GM18861 (cell line): Measurements from ENCODE around the gene PAX8.
A peak's percentile ranks its signal among the peaks of the same experiment; 100 is the strongest.

Source experiments
- ATAC-seq: cut with Tn5 transposase; IDR thresholded peaks from one replicate; pipeline ENCODE4 v1.9.1; 2021; ENCODE audit not compliant: unreplicated experiment

Gene PAX8

DNA sequence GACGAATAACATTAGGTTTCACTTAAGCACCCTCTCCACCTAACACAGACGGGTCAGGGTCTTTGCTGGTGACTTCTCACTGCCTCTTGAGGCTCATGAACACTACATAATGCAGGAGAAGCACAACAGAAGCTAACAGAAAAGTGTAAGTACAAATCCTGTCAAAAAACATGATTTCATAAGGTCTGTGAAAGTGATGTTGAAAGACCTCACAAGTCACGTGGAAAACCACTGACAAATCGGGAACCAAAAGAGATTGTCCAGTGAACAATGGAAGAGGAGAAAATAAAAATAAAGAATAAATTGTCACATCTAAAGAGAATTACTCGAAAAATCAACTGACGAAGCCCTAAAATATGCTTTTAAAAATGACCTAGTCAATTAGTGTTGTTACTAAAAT, 91.0 kb downstream of the PAX8 start:
- ATAC-seq = no peak

- ATAC-seq = no peak
Observed at GRCh38 chr2:113186433-113186796, 92.3 kb downstream of the PAX8 start.

- no peak for ATAC-seq
Observed at GRCh38 chr2:113185664-113186432, 92.9 kb downstream of the PAX8 start.

DNA sequence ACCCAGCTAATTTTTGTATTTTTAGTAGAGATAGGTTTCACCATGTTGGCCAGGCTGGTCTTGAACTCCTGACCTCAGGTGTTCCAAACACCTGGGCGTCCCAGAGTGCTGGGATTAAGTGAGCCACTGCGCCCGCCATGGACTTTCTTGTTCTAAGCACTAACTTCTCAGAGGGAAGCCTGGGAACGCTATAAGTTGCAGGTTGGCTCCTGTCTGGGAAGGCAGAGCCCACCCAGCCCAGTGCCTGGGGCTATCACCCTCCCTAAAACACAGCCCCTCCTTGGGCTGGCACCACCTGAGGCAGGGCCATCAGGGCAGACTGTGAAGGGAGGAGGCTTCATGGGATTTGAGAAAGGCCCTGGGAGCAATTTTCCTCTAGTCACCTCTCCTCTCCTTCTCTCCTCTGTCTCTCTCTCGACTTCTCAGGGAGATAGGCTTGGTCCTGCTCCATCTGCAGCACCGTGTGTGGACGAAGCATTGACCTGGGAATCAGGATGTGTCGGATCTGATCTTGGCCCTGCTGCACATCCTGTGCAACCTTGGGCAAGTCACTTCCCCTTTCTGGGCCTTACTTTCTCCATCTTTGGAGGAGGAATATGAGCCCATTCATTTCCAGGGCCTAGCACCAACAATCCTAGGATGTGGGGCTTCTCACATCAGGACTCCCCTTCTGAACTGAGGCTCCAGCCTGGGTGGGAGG, 94.0 kb downstream of the PAX8 start:
- ATAC-seq = no peak

- no peak for ATAC-seq
Observed at GRCh38 chr2:113183703-113184102, 95.0 kb downstream of the PAX8 start.

DNA sequence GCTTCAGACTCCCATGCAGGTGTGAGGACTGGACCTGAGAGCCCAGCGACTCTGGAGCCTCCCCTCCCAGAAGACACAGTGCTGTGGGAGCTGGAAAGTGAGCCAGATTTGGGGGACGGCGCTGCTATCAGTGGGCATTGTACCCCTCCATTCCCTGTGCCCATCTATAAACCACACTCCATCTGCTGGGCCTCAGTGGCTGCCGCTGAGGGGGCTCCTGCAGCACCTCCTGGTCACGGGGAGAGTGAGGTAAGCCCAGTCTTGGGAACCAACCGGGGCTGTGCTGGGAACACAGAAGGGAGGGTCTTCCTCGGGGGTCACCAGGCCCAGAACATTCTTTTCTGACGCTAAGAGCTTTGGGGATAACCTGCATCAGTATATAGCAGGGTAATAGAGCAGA, 95.5 kb downstream of the PAX8 start:
- no peak for ATAC-seq

DNA sequence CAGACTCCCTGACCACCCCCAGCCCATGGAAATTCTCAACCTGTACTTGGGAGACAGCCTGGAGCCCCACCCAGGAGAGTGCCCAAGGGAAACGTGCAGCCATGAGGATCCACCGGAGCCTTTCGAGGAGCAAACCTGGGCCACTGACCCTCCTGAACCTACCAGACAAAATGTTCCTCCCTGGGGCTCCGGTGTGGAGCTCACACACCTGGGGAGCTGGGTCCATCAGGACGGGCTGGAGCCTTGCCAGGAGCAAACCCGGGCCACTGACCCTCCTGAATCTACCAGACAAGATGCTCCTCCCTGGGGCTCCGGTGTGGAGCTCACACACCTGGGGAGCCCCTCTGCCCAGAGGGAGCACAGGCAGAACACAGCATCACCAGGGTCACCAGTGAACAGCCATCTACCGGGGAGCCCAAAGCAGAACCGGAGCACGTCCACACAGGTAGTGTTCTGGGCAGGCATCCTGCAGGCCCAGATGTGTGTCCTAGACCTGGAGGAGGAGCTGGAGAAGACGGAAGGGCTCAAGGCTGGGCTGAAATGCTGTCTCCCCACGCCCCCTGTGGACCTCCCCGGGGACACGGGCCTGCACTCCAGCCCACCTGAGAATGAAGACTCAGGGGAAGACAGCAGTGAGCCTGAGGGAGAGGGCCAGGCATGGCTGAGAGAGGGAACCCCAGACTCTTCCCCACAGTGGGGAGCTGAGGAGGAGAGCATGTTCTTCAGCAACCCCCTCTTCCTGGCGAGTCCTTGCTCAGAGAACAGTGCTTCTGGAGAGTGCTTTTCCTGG, 96.1 kb downstream of the PAX8 start:
- ATAC-seq = no peak

GRCh38 chr2:113181258-113182051, 97.3 kb downstream of the PAX8 start:
- ATAC-seq = no peak

GRCh38 chr2:113180131-113180946, 98.4 kb downstream of the PAX8 start:
- no peak for ATAC-seq

DNA sequence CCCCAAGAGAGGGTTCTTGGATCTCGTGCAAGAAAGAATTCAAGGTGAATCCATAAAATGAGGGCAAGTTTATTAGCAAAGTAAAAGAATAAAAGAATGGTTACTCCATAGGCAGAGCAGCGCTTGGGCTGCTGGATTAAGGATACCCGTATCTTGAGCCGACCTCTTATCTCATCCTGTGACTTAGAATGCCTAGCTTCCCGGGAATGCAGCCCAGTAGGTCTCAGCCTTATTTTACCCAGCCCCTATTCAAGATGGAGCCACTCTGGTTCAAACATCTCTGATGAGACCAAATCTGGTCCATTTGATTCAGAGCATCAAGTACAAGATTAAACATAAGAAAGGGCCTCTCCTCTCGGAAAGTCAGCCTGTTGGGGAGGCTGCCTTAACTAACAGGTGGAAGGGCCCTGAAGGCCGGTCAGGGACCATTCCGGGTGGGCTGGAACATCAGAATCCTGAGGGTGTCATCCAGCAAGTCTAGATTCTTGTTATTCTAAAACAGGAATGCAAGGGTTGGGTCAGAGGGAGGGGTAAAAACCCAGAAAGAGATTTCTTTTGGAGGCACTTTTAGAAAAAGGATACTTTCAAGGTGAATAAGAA, 99.2 kb downstream of the PAX8 start:
- ATAC-seq = no peak

- ATAC-seq = no peak
Observed at GRCh38 chr2:113178891-113179290, 99.8 kb downstream of the PAX8 start.

DNA sequence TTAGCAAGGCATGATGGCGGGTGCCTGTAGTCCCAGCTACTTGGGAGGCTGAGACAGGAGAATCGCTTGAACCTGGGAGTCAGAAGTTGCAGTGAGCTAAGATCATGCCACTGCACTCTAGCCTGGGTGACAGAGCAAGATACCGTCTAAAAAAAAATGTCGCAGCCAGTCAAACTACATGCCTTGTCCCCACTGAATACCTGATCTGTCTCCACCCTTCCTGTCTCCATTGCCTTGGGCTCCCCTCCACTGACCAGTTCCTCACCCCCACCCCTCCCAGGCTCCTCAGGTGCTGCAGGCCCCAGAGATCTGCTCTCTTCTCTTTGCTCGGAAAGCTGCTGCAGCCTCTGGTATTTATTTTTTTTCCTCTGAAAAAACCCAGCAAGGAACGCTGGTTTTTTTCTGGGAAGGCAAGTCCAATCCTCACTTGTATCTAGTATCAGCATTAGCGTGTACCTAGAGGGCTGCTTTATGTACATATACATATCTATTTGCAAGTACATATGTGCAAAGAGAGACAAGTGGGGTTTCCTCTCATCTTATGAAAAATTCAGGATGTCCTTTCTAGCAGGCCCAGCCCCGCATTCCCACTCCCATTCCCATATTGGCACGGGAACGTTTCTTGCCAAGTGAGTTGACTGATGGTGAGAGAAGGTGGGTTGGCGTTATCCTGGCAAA, 100.5 kb downstream of the PAX8 start:
- no peak for ATAC-seq

DNA sequence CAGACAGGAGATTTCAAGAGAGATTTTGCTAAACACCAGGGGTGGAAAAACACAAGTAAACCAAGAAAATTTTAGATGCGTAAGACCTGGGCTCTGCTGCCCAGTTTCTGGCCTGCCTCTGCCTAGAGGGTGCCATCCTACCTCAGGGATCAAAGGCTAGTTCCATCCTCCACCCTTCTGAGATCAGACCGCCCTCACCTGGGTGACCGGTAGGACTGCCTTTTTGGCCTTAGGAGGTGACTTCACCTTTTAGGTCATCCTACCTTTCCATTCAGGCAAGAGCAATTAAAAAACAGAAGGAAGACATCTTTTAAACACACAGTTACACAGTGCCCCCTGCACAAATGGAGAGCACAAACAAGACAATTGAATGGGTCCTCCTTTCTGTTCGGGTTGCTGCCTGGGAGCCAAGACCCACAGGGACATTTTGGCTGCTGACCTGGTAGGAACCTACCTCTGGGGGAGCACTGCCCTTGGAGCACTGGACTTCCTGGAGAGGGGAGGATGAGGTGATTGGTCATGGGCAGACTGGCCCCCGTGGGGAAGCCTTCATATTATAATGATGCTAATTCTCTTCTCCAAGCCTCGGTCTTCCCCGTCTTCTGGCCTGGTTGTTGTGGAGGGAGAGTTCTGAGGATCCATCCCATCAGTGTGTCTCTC, 101.9 kb downstream of the PAX8 start:
- ATAC-seq = no peak

DNA sequence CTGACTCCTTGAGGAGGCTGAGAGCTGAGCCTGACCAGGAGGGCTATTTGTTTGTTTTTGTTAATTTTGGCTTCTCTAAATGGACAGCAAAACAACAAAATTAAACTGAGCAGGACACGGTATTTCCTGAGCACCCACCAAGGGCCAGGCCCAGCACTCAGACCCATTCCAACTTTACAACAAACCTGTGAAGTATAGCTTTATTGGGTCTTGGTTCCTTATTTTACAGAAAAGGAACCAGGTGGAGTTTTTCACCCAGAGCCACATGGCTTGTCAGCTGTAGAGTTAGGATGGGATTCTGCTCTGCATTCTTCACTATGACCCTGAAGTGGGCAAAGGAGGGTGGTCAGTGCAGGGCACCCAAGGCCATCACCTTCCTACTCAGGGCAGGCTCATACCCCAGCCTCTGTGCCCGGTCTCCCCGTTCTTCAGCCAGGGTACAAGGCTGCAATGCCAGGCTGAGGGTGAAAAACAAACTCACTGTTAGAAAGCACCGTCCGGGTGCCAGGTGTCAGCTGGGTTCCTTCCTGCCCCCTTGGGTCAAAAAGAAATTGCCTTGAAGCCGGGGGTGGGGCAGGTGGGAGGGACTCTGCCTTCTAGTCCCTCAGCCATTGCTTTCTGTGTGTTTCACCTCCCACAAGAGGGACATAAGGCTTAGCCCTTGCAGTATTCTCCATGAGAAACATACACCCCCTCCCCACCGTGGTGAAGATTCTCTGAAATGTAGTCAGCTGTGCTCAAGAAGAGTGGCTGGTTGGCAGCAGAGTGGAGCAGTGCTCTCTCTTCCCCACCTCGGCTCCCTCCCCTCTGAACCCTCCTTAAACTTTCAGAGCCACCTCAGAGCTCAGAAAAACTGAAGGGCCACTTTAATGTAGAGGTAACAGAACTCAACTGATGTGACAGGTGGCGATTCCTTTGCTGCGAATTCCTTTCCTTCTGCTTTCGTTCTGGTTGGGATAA, 102.7 kb downstream of the PAX8 start:
- no peak for ATAC-seq

- ATAC-seq = peak; percentile 60
Observed at GRCh38 chr2:113175042-113175628, 103.6 kb downstream of the PAX8 start.

- no peak for ATAC-seq
Observed at GRCh38 chr2:113174376-113174750, 104.4 kb downstream of the PAX8 start.
